H1 (cell line): ENCODE measurements around the gene THG1L.

Source experiments
- BRCA1 ChIP-seq: IDR thresholded peaks from 2 replicates; pipeline ENCODE4 v1.6.1; 2012; ENCODE audit warnings: low read depth, low read length, improper control_type of control experiment
- CHD2 ChIP-seq: IDR thresholded peaks from 2 replicates; pipeline ENCODE4 v1.6.1; 2012; ENCODE audit warnings: low read length, improper control_type of control experiment
- EP300 ChIP-seq, 2 experiments: IDR thresholded peaks; 1 replicate in 1 of 2; 2 replicates in 1 of 2; pipeline ENCODE4 v1.6.1; 2011 to 2012; ENCODE audit warnings: low read depth in 2 of 2, low read length in 2 of 2, mild to moderate bottlenecking in 2 of 2, borderline replicate concordance in 1 of 2, inconsistent platforms in 1 of 2, moderate library complexity in 1 of 2
- EZH2 ChIP-seq: fragments of 200-600 bp; sonication (generic); IDR thresholded peaks from 2 replicates; pipeline ENCODE4 v1.7.1; 2012; ENCODE audit warnings: low read depth, mild to moderate bottlenecking, moderate library complexity, low read length, inconsistent platforms; ENCODE audit not compliant: severe bottlenecking
- GABPA ChIP-seq: IDR thresholded peaks from 2 replicates; pipeline ENCODE4 v1.6.1; 2011; ENCODE audit warnings: mild to moderate bottlenecking, low read length, moderate library complexity, borderline replicate concordance; ENCODE audit not compliant: insufficient read depth
- GTF2F1 ChIP-seq: IDR thresholded peaks from 2 replicates; pipeline ENCODE4 v1.6.1; 2012; ENCODE audit warnings: low read depth, low read length, improper control_type of control experiment, borderline replicate concordance
- POLR2A ChIP-seq, 2 experiments: IDR thresholded peaks; 1 replicate in 1 of 2; 2 replicates in 1 of 2; pipeline ENCODE4 v1.6.1; 2011; ENCODE audit warnings: low read depth in 2 of 2, low read length in 2 of 2, mild to moderate bottlenecking in 2 of 2; ENCODE audit errors: control extremely low read depth in 1 of 2
- RAD21 ChIP-seq, 2 experiments: IDR thresholded peaks in 1 of 2; conservative IDR thresholded peaks in 1 of 2; 2 replicates each; pipeline ENCODE4 v1.6.1; 2011; ENCODE audit warnings: low read depth in 2 of 2, low read length in 2 of 2, improper control_type of control experiment in 1 of 2, inconsistent platforms in 1 of 2, mild to moderate bottlenecking in 1 of 2, moderate library complexity in 1 of 2
- RFX5 ChIP-seq: IDR thresholded peaks from 2 replicates; pipeline ENCODE4 v1.6.1; 2011; ENCODE audit warnings: low read depth, low read length, improper control_type of control experiment, borderline replicate concordance
- SAP30 ChIP-seq: fragments of 300-600 bp; sonication (generic); IDR thresholded peaks from 2 replicates; pipeline ENCODE4 v1.7.1; 2012; ENCODE audit warnings: low read length, moderate library complexity, mild to moderate bottlenecking, inconsistent platforms; ENCODE audit not compliant: insufficient read depth, insufficient replicate concordance
- YY1 ChIP-seq: IDR thresholded peaks from 2 replicates; pipeline ENCODE4 v1.6.1; 2011; ENCODE audit warnings: low read depth, mild to moderate bottlenecking, low read length
- TF ChIP-seq, protein P1 (sequence below), 3 experiments: IDR thresholded peaks; 1 replicate in 2 of 3; 2 replicates in 1 of 3; pipeline versions ENCODE4 v1.5.1 to v1.6.1; 2011; ENCODE audit warnings: low read length in 3 of 3, mild to moderate bottlenecking in 3 of 3, inconsistent platforms in 2 of 3, low read depth in 1 of 3, moderate library complexity in 1 of 3; ENCODE audit not compliant: insufficient read depth in 1 of 3; ENCODE audit errors: control extremely low read depth in 1 of 3
- TF ChIP-seq, protein P2 (sequence below): IDR thresholded peaks from 2 replicates; pipeline ENCODE4 v1.6.1; 2012; ENCODE audit warnings: inconsistent platforms

DNA sequence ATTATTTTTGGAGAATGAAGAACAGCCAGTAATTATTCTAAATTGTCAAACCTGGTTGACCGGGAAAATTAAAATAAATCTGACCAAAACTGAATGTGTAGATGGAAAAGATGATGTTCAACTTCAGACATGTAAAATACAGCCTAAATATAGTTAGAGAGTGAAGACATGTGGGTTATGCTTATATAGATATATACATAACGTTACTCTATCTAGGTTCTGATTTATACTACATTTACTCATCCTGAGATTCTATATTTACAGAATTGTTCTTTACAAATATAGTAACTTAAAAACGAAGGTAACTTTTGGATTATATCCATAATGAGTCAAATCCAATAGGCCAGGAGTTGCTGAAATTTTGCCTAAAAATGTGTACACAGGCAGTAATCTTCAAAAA, 20.8 kb upstream of the THG1L start:
- TF ChIP-seq BRCA1 (no peak), SAP30 (no peak), GABPA (no peak), EP300 (IDR thresholded peaks at IDR 0.05; ENCODE audit: borderline replicate concordance in 1 of 2, low read depth in 2 of 2, low read length in 2 of 2) (no peak), RFX5 (no peak), RAD21 (IDR thresholded peaks at IDR 0.05 in 1 of 2, conservative IDR thresholded peaks at IDR 0.05 in 1 of 2; ENCODE audit: low read depth in 2 of 2, low read length in 2 of 2) (no peak), GTF2F1 (no peak), POLR2A (IDR thresholded peaks at IDR 0.05; ENCODE audit: control extremely low read depth in 1 of 2, low read depth in 2 of 2, low read length in 2 of 2) (no peak), EZH2 (no peak), CHD2 (no peak), YY1 (no peak)
- TF ChIP-seq, protein P1, sequence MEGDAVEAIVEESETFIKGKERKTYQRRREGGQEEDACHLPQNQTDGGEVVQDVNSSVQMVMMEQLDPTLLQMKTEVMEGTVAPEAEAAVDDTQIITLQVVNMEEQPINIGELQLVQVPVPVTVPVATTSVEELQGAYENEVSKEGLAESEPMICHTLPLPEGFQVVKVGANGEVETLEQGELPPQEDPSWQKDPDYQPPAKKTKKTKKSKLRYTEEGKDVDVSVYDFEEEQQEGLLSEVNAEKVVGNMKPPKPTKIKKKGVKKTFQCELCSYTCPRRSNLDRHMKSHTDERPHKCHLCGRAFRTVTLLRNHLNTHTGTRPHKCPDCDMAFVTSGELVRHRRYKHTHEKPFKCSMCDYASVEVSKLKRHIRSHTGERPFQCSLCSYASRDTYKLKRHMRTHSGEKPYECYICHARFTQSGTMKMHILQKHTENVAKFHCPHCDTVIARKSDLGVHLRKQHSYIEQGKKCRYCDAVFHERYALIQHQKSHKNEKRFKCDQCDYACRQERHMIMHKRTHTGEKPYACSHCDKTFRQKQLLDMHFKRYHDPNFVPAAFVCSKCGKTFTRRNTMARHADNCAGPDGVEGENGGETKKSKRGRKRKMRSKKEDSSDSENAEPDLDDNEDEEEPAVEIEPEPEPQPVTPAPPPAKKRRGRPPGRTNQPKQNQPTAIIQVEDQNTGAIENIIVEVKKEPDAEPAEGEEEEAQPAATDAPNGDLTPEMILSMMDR (IDR thresholded peaks at IDR 0.05; ENCODE audit: control extremely low read depth in 1 of 3, insufficient read depth in 1 of 3, low read depth in 1 of 3, low read length in 3 of 3): no peak
- TF ChIP-seq, protein P2, sequence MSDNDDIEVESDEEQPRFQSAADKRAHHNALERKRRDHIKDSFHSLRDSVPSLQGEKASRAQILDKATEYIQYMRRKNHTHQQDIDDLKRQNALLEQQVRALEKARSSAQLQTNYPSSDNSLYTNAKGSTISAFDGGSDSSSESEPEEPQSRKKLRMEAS: no peak
